Measurements from ENCODE around the gene IFT52.
"Not testable (repeated sequence)": the region's sequence is repeated elsewhere in the genome, so short reads cannot be mapped to it uniquely, and the experiment has no call there.

The IFT52 gene

DNA sequence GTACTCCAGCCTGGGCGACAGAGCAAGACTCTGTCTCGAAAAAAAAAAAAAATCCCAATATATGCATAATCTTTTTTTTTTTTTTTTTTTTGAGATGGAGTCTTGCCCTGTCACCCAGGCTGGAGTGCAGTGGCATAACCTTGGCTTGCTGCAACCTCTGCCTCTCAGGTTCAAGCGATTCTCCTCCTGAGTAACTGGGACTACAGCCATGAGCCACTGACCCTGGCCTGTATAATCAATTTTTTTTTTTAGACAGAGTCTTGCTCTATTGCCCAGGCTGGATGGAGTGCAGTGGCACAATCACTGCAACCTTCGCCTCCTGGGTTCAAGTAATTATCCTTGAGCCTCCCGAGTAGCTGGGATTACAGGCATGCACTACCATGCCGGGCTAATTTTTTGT is 64.4 kb downstream of the IFT52 start:
- H3K4me1 ChIP-seq (ENCODE audit: control insufficient read depth in 2 of 2, insufficient read depth in 1 of 2, low read depth in 1 of 2, low read length in 2 of 2) = not testable (repeated sequence)

DNA sequence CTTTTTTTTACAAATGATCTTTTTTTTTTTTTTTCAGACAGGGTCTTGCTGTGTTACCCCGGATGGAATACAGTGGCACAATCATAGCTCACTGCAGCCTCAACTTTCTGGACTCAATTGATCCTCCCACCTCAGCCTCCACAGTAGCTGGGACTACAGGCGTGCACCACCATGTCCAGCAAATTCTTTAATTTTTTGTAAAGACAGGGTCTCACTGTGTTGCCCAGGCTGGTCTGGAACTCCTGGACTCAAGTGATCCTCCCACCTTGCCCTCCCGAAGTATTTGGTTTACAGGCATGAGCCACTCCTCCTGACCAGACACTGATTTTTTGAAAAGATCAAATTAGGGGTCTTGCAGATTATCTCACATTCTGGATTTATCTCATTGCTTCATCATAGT is 65.2 kb downstream of the IFT52 start:
- Histone ChIP-seq H3K14ac (ENCODE audit: low read length) (no peak overlapping the region), H3K9me3 (replicated peaks in 1 of 2; ENCODE audit: control insufficient read depth in 2 of 2, insufficient read depth in 1 of 2, low read depth in 1 of 2, low read length in 2 of 2) (no peaks in the 10 kb centered on the region), H3K27me3 (ENCODE audit: control insufficient read depth in 3 of 3, insufficient read depth in 3 of 3, low read depth in 1 of 3, low read length in 3 of 3) (no peaks in the 10 kb centered on the region), H3K18ac (ENCODE audit: low read length) (no peak overlapping the region), H4K8ac (ENCODE audit: low read depth, low read length) (no peak overlapping the region), H3K4me3 (ENCODE audit: low read length in 2 of 2) (no peak overlapping the region), H2BK5ac (ENCODE audit: low read length) (no peak overlapping the region), H2AFZ (ENCODE audit: low read length) (no peak overlapping the region), H3K36me3 (replicated peaks in 1 of 2; ENCODE audit: control insufficient read depth in 2 of 2, insufficient read depth in 2 of 2, low read length in 2 of 2) (no peaks in the 10 kb centered on the region), H4K91ac (ENCODE audit: low read depth, low read length, poor library complexity) (no peak overlapping the region), H3K27ac (replicated peaks; ENCODE audit: low read length) (no peak overlapping the region), H3K9ac (ENCODE audit: low read depth, low read length, poor library complexity) (no peak overlapping the region), H2AK5ac (ENCODE audit: low read depth, low read length) (no peak overlapping the region), H3K4ac (ENCODE audit: low read length) (no peak overlapping the region), H2BK120ac (ENCODE audit: low read depth, low read length) (no peak overlapping the region), H3K4me2 (ENCODE audit: insufficient read depth, low read length, poor library complexity, severe bottlenecking) (no peak overlapping the region), H3K23ac (ENCODE audit: low read depth, low read length, poor library complexity) (no peak overlapping the region), H3K79me1 (ENCODE audit: low read depth, low read length) (no peaks in the 10 kb centered on the region), H2BK15ac (ENCODE audit: low read length) (no peak overlapping the region), H3K4me1 (ENCODE audit: control insufficient read depth in 2 of 2, insufficient read depth in 1 of 2, low read depth in 1 of 2, low read length in 2 of 2) (peaks cover 0 to 2% of the 10 kb centered on the region in 2 donors), H2BK12ac (ENCODE audit: low read length) (no peak overlapping the region)
- no CpG with 5 or more reads among the region's 3 CpGs for WGBS, 2 donors (ENCODE audit: extremely low coverage in 2 of 2, insufficient read length in 2 of 2, insufficient replicate concordance in 1 of 2)
- DNase-seq (ENCODE audit: low spot score) = no peak

More for the DNA sequence above, 64.4 kb downstream of the IFT52 start:
- H3K36me3 ChIP-seq (replicated peaks in 1 of 2; ENCODE audit: control insufficient read depth in 2 of 2, insufficient read depth in 2 of 2, low read length in 2 of 2); H3K4me3 ChIP-seq (ENCODE audit: low read length in 2 of 2); H2AFZ ChIP-seq (ENCODE audit: low read length); H4K91ac ChIP-seq (ENCODE audit: low read depth, low read length, poor library complexity); H4K8ac ChIP-seq (ENCODE audit: low read depth, low read length); H2BK5ac ChIP-seq (ENCODE audit: low read length); H3K9ac ChIP-seq (ENCODE audit: low read depth, low read length, poor library complexity); H3K4ac ChIP-seq (ENCODE audit: low read length); H2BK12ac ChIP-seq (ENCODE audit: low read length); H3K14ac ChIP-seq (ENCODE audit: low read length); H3K9me3 ChIP-seq (replicated peaks in 1 of 2; ENCODE audit: control insufficient read depth in 2 of 2, insufficient read depth in 1 of 2, low read depth in 1 of 2, low read length in 2 of 2); H3K27me3 ChIP-seq (ENCODE audit: control insufficient read depth in 3 of 3, insufficient read depth in 3 of 3, low read depth in 1 of 3, low read length in 3 of 3); H3K4me2 ChIP-seq (ENCODE audit: insufficient read depth, low read length, poor library complexity, severe bottlenecking); DNase-seq (ENCODE audit: low spot score); H2BK120ac ChIP-seq (ENCODE audit: low read depth, low read length); H3K79me1 ChIP-seq (ENCODE audit: low read depth, low read length); H2BK15ac ChIP-seq (ENCODE audit: low read length); H2AK5ac ChIP-seq (ENCODE audit: low read depth, low read length); H3K23ac ChIP-seq (ENCODE audit: low read depth, low read length, poor library complexity); H3K18ac ChIP-seq (ENCODE audit: low read length); H3K27ac ChIP-seq (replicated peaks; ENCODE audit: low read length): not testable (repeated sequence)
- WGBS, 2 donors (ENCODE audit: extremely low coverage in 2 of 2, insufficient read length in 2 of 2, insufficient replicate concordance in 1 of 2) = no CpG with 5 or more reads among the region's 6 CpGs

GRCh38 chr20:43658069-43658722 is 67.5 kb downstream of the IFT52 start:
- H3K4me1 ChIP-seq (ENCODE audit: control insufficient read depth in 2 of 2, insufficient read depth in 1 of 2, low read depth in 1 of 2, low read length in 2 of 2) = peaks cover 0 to 2% of the 10 kb centered on the region in 2 donors
- DNase-seq (ENCODE audit: low spot score) = no peak
- peak overlapping the region; percentile 79 for H3K4me2 ChIP-seq (ENCODE audit: insufficient read depth, low read length, poor library complexity, severe bottlenecking)
- WGBS, 2 donors (ENCODE audit: extremely low coverage in 2 of 2, insufficient read length in 2 of 2, insufficient replicate concordance in 1 of 2) = no CpG with 5 or more reads among the region's 11 CpGs
- no peaks in the 10 kb centered on the region for H3K36me3 ChIP-seq (replicated peaks in 1 of 2; ENCODE audit: control insufficient read depth in 2 of 2, insufficient read depth in 2 of 2, low read length in 2 of 2)
- H3K9me3 ChIP-seq (replicated peaks in 1 of 2; ENCODE audit: control insufficient read depth in 2 of 2, insufficient read depth in 1 of 2, low read depth in 1 of 2, low read length in 2 of 2) = no peaks in the 10 kb centered on the region
- peaks cover 0 to under 1% (median 0%) of the 10 kb centered on the region in 3 experiments for H3K27me3 ChIP-seq (ENCODE audit: control insufficient read depth in 3 of 3, insufficient read depth in 3 of 3, low read depth in 1 of 3, low read length in 3 of 3)
- H2BK5ac ChIP-seq (ENCODE audit: low read length) = no peak overlapping the region
- no peak overlapping the region for H2BK15ac ChIP-seq (ENCODE audit: low read length)
- peak overlapping the region; percentile 3 for H2AK5ac ChIP-seq (ENCODE audit: low read depth, low read length)
- H3K18ac ChIP-seq (ENCODE audit: low read length) = no peak overlapping the region
- H4K8ac ChIP-seq (ENCODE audit: low read depth, low read length) = no peak overlapping the region
- no peak overlapping the region for H3K27ac ChIP-seq (replicated peaks; ENCODE audit: low read length)
- peak overlapping the region; percentile 90 for H3K9ac ChIP-seq (ENCODE audit: low read depth, low read length, poor library complexity)
- H3K79me1 ChIP-seq (ENCODE audit: low read depth, low read length) = no peaks in the 10 kb centered on the region
- no peak overlapping the region for H3K23ac ChIP-seq (ENCODE audit: low read depth, low read length, poor library complexity)
- no peak overlapping the region for H4K91ac ChIP-seq (ENCODE audit: low read depth, low read length, poor library complexity)
- no peak overlapping the region for H3K4ac ChIP-seq (ENCODE audit: low read length)
- H2BK12ac ChIP-seq (ENCODE audit: low read length) = no peak overlapping the region
- no peak overlapping the region for H3K14ac ChIP-seq (ENCODE audit: low read length)
- H2AFZ ChIP-seq (ENCODE audit: low read length) = peak overlapping the region; percentile 98
- H2BK120ac ChIP-seq (ENCODE audit: low read depth, low read length) = no peak overlapping the region
- peak overlapping the region; percentile 75 to 92 for H3K4me3 ChIP-seq (ENCODE audit: low read length in 2 of 2)

DNA sequence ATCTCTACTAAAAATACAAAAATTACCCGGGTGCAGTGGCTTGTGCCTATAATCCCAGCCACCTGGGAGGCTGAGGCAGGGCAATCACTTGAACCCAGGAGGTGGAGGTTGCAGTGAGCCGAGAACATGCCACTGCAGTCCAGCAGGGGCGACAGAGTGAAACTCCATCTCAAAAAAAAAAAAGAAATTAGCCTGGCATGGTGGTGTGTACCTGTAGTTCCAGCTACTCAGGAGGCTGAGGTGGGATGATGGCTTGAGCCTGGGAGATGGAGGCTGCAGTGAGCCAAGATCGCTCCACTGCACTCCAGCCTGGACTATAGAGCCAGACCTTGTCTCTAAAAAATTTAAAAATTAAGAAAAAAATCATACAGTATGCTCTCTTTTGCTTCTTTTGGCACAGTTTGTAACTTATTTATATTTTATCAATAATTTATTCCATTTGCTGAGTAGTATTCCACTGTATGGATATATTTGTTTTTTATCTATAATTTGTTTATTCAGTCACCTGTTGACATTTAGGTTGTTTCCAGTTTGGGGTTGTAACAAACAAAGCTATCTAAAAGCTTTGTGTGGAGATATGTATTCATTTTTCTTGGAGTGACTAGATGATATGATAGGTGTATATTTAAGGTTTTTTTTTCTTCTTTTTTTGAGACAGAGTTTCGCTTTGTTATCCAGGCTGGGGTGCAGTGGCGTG is 68.1 kb downstream of the IFT52 start:
- Histone ChIP-seq H3K79me1 (ENCODE audit: low read depth, low read length) (no peaks in the 10 kb centered on the region), H3K4me2 (ENCODE audit: insufficient read depth, low read length, poor library complexity, severe bottlenecking) (no peak overlapping the region), H3K4me1 (ENCODE audit: control insufficient read depth in 2 of 2, insufficient read depth in 1 of 2, low read depth in 1 of 2, low read length in 2 of 2) (peaks cover 0 to 2% of the 10 kb centered on the region in 2 donors), H2BK15ac (ENCODE audit: low read length) (no peak overlapping the region), H2BK120ac (ENCODE audit: low read depth, low read length) (no peak overlapping the region), H2AK5ac (ENCODE audit: low read depth, low read length) (no peak overlapping the region), H3K4ac (ENCODE audit: low read length) (no peak overlapping the region), H4K8ac (ENCODE audit: low read depth, low read length) (no peak overlapping the region), H4K91ac (ENCODE audit: low read depth, low read length, poor library complexity) (no peak overlapping the region), H3K9me3 (replicated peaks in 1 of 2; ENCODE audit: control insufficient read depth in 2 of 2, insufficient read depth in 1 of 2, low read depth in 1 of 2, low read length in 2 of 2) (no peaks in the 10 kb centered on the region), H3K9ac (ENCODE audit: low read depth, low read length, poor library complexity) (no peak overlapping the region), H3K23ac (ENCODE audit: low read depth, low read length, poor library complexity) (no peak overlapping the region), H2BK12ac (ENCODE audit: low read length) (no peak overlapping the region), H3K14ac (ENCODE audit: low read length) (no peak overlapping the region), H2BK5ac (ENCODE audit: low read length) (no peak overlapping the region), H3K36me3 (replicated peaks in 1 of 2; ENCODE audit: control insufficient read depth in 2 of 2, insufficient read depth in 2 of 2, low read length in 2 of 2) (no peaks in the 10 kb centered on the region), H3K18ac (ENCODE audit: low read length) (no peak overlapping the region), H3K27me3 (ENCODE audit: control insufficient read depth in 3 of 3, insufficient read depth in 3 of 3, low read depth in 1 of 3, low read length in 3 of 3) (peaks cover 0 to 2% (median 0%) of the 10 kb centered on the region in 3 experiments), H2AFZ (ENCODE audit: low read length) (no peak overlapping the region), H3K4me3 (ENCODE audit: low read length in 2 of 2) (no peak overlapping the region), H3K27ac (replicated peaks; ENCODE audit: low read length) (no peak overlapping the region)
- no CpG with 5 or more reads among the region's 6 CpGs for WGBS, 2 donors (ENCODE audit: extremely low coverage in 2 of 2, insufficient read length in 2 of 2, insufficient replicate concordance in 1 of 2)
- DNase-seq (ENCODE audit: low spot score) = no peak

Measured in neuronal stem cell (in vitro differentiated cells).